22Rv1 (cell line): ENCODE data around the gene SPIN2B.
"Not testable (repeated sequence)": the region's sequence is repeated elsewhere in the genome, so short reads cannot be mapped to it uniquely, and the experiment has no call there.

Source experiments
- H3K27ac ChIP-seq: fragments of 450-650 bp; 2 replicates; pipeline ENCODE4 v1.5.1; 2017
- CTCF ChIP-seq: fragments of 450-650 bp; IDR thresholded peaks from 2 replicates; pipeline ENCODE4 v1.5.1; 2017; ENCODE audit warnings: mild to moderate bottlenecking
- ZFX ChIP-seq: fragments of 450-650 bp; IDR thresholded peaks from 2 replicates; pipeline ENCODE4 v1.6.1; 2017; ENCODE audit warnings: antibody characterized with exemption, borderline replicate concordance

The SPIN2B gene

GRCh38 chrX:57121162-57121755 lies at the start of gene SPIN2B:
Gene SPIN2B (minus strand): TSS chrX:57121548.
- TF ChIP-seq CTCF (peak; percentile 22), ZFX (no peak)
- H3K27ac ChIP-seq, result peak within 1 kb of the TSS; percentile 63

GRCh38 chrX:57156397-57157049 lies 35.2 kb upstream of the SPIN2B start:
- H3K27ac ChIP-seq, result no peak overlapping the region
- TF ChIP-seq CTCF (peak; percentile 49), ZFX (no peak)

- H3K27ac ChIP-seq, result no peak overlapping the region
- no peak for TF ChIP-seq ZFX
These were observed 33.8 kb upstream of the SPIN2B start for GRCh38 chrX:57155171-57155570.

GRCh38 chrX:57152222-57152621 lies 30.9 kb upstream of the SPIN2B start:
- not testable (repeated sequence) for H3K27ac ChIP-seq

- TF ChIP-seq CTCF (no peak), ZFX (no peak)
- no peak overlapping the region for H3K27ac ChIP-seq
These were observed 17.3 kb upstream of the SPIN2B start for GRCh38 chrX:57138674-57139073.

- H3K27ac ChIP-seq, result no peak overlapping the region
- TF ChIP-seq ZFX (no peak), CTCF (no peak)
These were observed 16.2 kb upstream of the SPIN2B start for GRCh38 chrX:57137501-57137900.

- not testable (repeated sequence) for H3K27ac ChIP-seq
These were observed 15.7 kb upstream of the SPIN2B start, which contains the start of gene SPIN2A for GRCh38 chrX:57137073-57137472. Gene SPIN2A (minus strand): TSS chrX:57137397. CDS start chrX:57136597, 800 bp downstream.

GRCh38 chrX:57136589-57136988 lies 15.2 kb upstream of the SPIN2B start:
- H3K27ac ChIP-seq, result not testable (repeated sequence)

- TF ChIP-seq ZFX (no peak), CTCF (no peak)
These were observed 13.9 kb upstream of the SPIN2B start for GRCh38 chrX:57135287-57135686.

More at GRCh38 chrX:57135287-57135686, 13.9 kb upstream of the SPIN2B start:
- H3K27ac ChIP-seq, result no peak overlapping the region
